Hepatocyte (in vitro differentiated cells): ENCODE measurements around the gene KRTAP10-9. TPM values are rescaled to one million over a fixed set of nuclear protein-coding genes. Genes with fewer than 3 reads are reported as not detected.
"Not testable (repeated sequence)": the region's sequence is repeated elsewhere in the genome, so short reads cannot be mapped to it uniquely, and the experiment has no call there.

Experiments used
- DNase-seq: peaks from one replicate; pipeline ENCODE4 v3.0.0-alpha.2; 2016; ENCODE audit warnings: low spot score
- H2AFZ ChIP-seq: fragments of 200-600 bp; sonication (generic); 2 replicates; pipeline ENCODE4 v1.6.0; 2016; ENCODE audit warnings: antibody characterized with exemption, mild to moderate bottlenecking
- H3K27ac ChIP-seq: fragments of 200-600 bp; sonication (generic); 2 replicates; pipeline ENCODE4 v1.5.1; 2016; ENCODE audit warnings: mild to moderate bottlenecking
- H3K27me3 ChIP-seq: fragments of 200-600 bp; sonication (generic); 2 replicates; pipeline ENCODE4 v1.6.1; 2016
- H3K36me3 ChIP-seq: fragments of 200-600 bp; sonication (generic); replicated peaks from 2 replicates; pipeline ENCODE4 v1.5.1; 2016; ENCODE audit warnings: low read depth; ENCODE audit not compliant: insufficient read depth
- H3K4me1 ChIP-seq: fragments of 200-600 bp; sonication (generic); 2 replicates; pipeline ENCODE4 v1.5.1; 2016; ENCODE audit warnings: mild to moderate bottlenecking, moderate library complexity; ENCODE audit not compliant: insufficient read depth
- H3K4me2 ChIP-seq: fragments of 200-600 bp; sonication (generic); 2 replicates; pipeline ENCODE4 v1.6.0; 2016
- H3K4me3 ChIP-seq: fragments of 200-600 bp; sonication (generic); 2 replicates; pipeline ENCODE4 v1.5.1; 2016; ENCODE audit warnings: mild to moderate bottlenecking
- H3K79me2 ChIP-seq: fragments of 200-600 bp; sonication (generic); 2 replicates; pipeline ENCODE4 v1.6.0; 2017; ENCODE audit warnings: mild to moderate bottlenecking
- H3K9me2 ChIP-seq: fragments of 200-600 bp; sonication (generic); replicated peaks from 2 replicates; pipeline ENCODE4 v1.6.0; 2017; ENCODE audit warnings: mild to moderate bottlenecking; ENCODE audit not compliant: insufficient read depth
- H3K9me3 ChIP-seq: fragments of 200-600 bp; sonication (generic); 2 replicates; pipeline ENCODE4 v1.5.1; 2016; ENCODE audit warnings: low read depth, mild to moderate bottlenecking
- H4K20me1 ChIP-seq: fragments of 200-600 bp; sonication (generic); 2 replicates; pipeline ENCODE4 v1.6.0; 2016; ENCODE audit warnings: mild to moderate bottlenecking; ENCODE audit not compliant: insufficient read depth, poor library complexity, severe bottlenecking
- EZH2 ChIP-seq: fragments of 200-600 bp; sonication (generic); IDR thresholded peaks from 2 replicates; pipeline ENCODE4 v1.6.1; 2016; ENCODE audit warnings: antibody characterized with exemption, mild to moderate bottlenecking, borderline replicate concordance
- EZH2phosphoT487 ChIP-seq: fragments of 200-600 bp; sonication (generic); IDR thresholded peaks from one replicate; pipeline ENCODE4 v1.6.1; 2018; ENCODE audit warnings: antibody characterized with exemption, mild to moderate bottlenecking, low read depth, moderate library complexity; ENCODE audit not compliant: unreplicated experiment, severe bottlenecking
- WGBS: methylation state at CpG from one replicate; pipeline ENCODE4 v1.1.6; 2016; ENCODE audit warnings: low lambda C conversion rate; ENCODE audit errors: missing lambda C conversion rate; 5-methylcytosine and 5-hydroxymethylcytosine counted together
- polyA plus RNA-seq: library from polyadenylated mRNA; unstranded; fragments of >200 nt; fragmentation: Nextera tagmentation; extraction: Ambion mirVana; gene quantifications from 2 replicates; pipeline ENCODE4 v1.2.1, GENCODE V29; 2016
- total RNA-seq: library from RNA; depleted of rRNA; stranded (reverse); fragments of >200 nt; gene quantifications from 2 replicates; pipeline ENCODE4 v1.2.3, GENCODE V29; 2014
- TF ChIP-seq, protein P1 (sequence below): fragments of 200-600 bp; sonication (generic); IDR thresholded peaks from 2 replicates; pipeline ENCODE4 v1.5.1; 2016; ENCODE audit warnings: antibody characterized with exemption, mild to moderate bottlenecking; ENCODE audit not compliant: poor library complexity

KRTAP10-9 gene
- total and polyA plus RNA-seq, 2 experiments from 2014 or later, result not detected

DNA sequence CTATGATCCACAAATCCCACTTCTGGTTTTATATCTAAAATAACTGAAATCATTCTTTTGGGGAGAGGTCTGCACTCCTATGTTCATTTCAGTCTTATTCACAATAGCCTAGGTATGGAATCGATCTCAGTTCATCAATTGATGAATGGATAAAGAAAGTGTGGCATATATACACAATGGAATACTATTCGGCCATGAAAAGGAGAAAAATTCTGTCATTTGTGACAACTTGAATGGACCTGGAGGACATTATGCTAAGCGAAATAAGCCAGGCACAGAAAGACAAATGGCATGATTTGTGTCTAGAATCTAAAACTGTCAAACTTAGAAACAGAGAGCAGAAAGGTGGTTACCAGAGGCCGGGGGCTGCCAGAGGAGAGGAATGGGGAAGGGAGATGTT lies 20.4 kb upstream of the KRTAP10-9 start:
- TF ChIP-seq EZH2phosphoT487 (no peak), EZH2 (no peak)
- TF ChIP-seq, protein P1, sequence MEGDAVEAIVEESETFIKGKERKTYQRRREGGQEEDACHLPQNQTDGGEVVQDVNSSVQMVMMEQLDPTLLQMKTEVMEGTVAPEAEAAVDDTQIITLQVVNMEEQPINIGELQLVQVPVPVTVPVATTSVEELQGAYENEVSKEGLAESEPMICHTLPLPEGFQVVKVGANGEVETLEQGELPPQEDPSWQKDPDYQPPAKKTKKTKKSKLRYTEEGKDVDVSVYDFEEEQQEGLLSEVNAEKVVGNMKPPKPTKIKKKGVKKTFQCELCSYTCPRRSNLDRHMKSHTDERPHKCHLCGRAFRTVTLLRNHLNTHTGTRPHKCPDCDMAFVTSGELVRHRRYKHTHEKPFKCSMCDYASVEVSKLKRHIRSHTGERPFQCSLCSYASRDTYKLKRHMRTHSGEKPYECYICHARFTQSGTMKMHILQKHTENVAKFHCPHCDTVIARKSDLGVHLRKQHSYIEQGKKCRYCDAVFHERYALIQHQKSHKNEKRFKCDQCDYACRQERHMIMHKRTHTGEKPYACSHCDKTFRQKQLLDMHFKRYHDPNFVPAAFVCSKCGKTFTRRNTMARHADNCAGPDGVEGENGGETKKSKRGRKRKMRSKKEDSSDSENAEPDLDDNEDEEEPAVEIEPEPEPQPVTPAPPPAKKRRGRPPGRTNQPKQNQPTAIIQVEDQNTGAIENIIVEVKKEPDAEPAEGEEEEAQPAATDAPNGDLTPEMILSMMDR, result no peak

DNA sequence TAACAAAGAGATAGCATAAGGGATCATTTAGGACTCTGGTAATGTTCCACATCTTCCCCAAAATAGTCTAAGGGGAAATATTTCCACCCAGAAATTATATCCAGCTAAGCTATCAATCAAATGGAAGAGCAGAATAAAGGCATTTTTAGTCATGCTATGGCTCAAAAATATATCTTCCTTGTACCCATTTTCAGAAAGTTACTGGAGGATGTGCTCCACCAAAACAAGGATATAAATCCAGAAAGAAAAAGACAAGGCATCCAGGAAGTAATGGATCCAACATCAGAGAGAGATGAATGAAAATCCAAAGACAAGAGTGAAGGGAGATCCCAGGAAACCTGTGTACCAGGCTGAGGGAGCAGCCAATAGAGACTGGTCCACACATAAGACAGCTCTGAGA lies 17.7 kb upstream of the KRTAP10-9 start:
- no peak overlapping the region for H2AFZ ChIP-seq
- H3K27me3 ChIP-seq, result no peaks in the 10 kb centered on the region
- no peak overlapping the region for H3K27ac ChIP-seq
- no peaks in the 10 kb centered on the region for H4K20me1 ChIP-seq
- DNase-seq, result no peak
- no peak overlapping the region for H3K4me2 ChIP-seq
- no peak overlapping the region for H3K4me3 ChIP-seq
- no peaks in the 10 kb centered on the region for H3K9me3 ChIP-seq
- no peaks in the 10 kb centered on the region for H3K79me2 ChIP-seq
- TF ChIP-seq, protein P1, result no peak
- no peak for TF ChIP-seq EZH2
- no peak for TF ChIP-seq EZH2phosphoT487
- H3K9me2 ChIP-seq, result no peaks in the 10 kb centered on the region
- H3K4me1 ChIP-seq, result no peaks in the 10 kb centered on the region
- H3K36me3 ChIP-seq, result no peaks in the 10 kb centered on the region

More for the DNA sequence above, 20.4 kb upstream of the KRTAP10-9 start:
- 76% methylated on average over 4 of the region's 4 CpGs for WGBS
- H3K79me2 ChIP-seq, result no peaks in the 10 kb centered on the region
- no peak overlapping the region for H2AFZ ChIP-seq
- no peaks in the 10 kb centered on the region for H3K27me3 ChIP-seq
- no peak overlapping the region for H3K27ac ChIP-seq
- H3K4me1 ChIP-seq, result no peaks in the 10 kb centered on the region
- H3K4me3 ChIP-seq, result no peak overlapping the region
- no peaks in the 10 kb centered on the region for H3K36me3 ChIP-seq
- no peak overlapping the region for H3K4me2 ChIP-seq
- no peaks in the 10 kb centered on the region for H4K20me1 ChIP-seq
- no peaks in the 10 kb centered on the region for H3K9me2 ChIP-seq
- H3K9me3 ChIP-seq, result no peaks in the 10 kb centered on the region
- no peak for DNase-seq

DNA sequence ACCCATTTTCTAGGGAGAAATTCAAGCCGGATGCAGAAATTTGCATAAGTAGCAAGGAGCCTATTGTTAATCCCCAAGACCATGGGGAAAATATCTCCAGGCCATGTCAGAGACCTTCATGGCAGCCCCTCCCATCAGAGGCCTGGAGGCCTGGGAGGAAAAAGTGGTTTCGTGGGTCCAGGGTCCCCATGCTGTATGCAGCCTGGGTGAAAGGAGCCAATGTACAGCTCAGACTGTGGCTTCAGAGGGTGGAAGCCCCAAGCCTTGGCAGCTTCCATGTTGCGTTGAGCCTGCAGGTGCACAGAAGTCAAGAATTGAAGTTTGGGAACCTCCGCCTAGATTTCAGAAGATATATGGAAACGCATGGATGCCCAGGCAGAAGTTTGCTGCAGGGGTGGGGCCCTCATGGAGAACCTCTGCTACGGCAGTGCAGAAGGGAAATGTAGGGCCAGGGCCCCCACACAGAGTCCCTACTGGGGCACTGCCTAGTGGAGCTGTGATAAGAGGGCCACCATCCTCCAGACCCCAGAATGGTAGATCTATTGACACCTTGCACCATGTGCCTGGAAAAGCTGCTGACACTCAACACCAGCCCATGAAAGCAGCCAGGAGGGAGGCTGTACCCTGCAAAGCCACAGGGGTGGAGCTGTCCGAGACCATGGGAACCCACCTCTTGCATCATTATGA lies 16.6 kb upstream of the KRTAP10-9 start:
- DNase-seq, H3K4me3 ChIP-seq, H3K9me2 ChIP-seq, H4K20me1 ChIP-seq, H2AFZ ChIP-seq, H3K27ac ChIP-seq, H3K36me3 ChIP-seq, H3K27me3 ChIP-seq, H3K9me3 ChIP-seq, H3K4me1 ChIP-seq, H3K79me2 ChIP-seq, H3K4me2 ChIP-seq: not testable (repeated sequence)
- WGBS, result 92% methylated on average over 7 of the region's 7 CpGs

DNA sequence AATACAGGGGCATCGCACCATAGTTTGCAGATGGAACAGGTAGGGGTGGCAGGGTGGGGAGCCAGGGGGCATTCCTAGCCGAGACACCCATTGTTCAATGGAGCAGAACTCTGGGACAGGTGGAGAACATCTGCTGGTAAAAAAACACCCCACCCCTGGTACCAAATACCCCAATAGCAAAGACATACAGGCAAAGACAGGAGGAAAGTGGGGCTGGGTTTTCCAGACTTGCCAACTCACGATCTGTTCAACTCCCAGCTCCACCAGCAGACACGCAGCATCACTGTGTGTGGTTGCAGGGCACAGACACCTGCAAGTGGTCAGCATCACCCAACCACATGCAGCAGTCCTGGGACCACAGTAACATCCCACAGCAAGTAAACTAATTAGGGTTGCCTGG lies 15.3 kb upstream of the KRTAP10-9 start:
- no peaks in the 10 kb centered on the region for H3K9me3 ChIP-seq
- 93% methylated on average over 4 of the region's 4 CpGs for WGBS
- H3K27me3 ChIP-seq, result no peaks in the 10 kb centered on the region
- H4K20me1 ChIP-seq, result no peaks in the 10 kb centered on the region
- no peaks in the 10 kb centered on the region for H3K79me2 ChIP-seq
- no peak overlapping the region for H3K27ac ChIP-seq
- TF ChIP-seq EZH2 (no peak), EZH2phosphoT487 (no peak)
- TF ChIP-seq, protein P1, result no peak
- H3K36me3 ChIP-seq, result no peaks in the 10 kb centered on the region
- H3K9me2 ChIP-seq, result no peaks in the 10 kb centered on the region
- no peak overlapping the region for H3K4me3 ChIP-seq
- H3K4me1 ChIP-seq, result no peaks in the 10 kb centered on the region
- DNase-seq, result no peak
- no peak overlapping the region for H3K4me2 ChIP-seq
- no peak overlapping the region for H2AFZ ChIP-seq
